HepG2 (cell line): ENCODE results near the gene OPTN. TPM values are rescaled to one million over a fixed set of nuclear protein-coding genes. Genes with fewer than 3 reads are reported as not detected.

Experiments used
- HDAC2 ChIP-seq: sonication (generic); formaldehyde crosslinking; IDR thresholded peaks from 2 replicates; pipeline ENCODE4 v1.4.0; 2020; ENCODE audit warnings: missing genetic modification reagents
- HMGXB4 ChIP-seq, 2 experiments: sonication (generic) in 1 of 2; formaldehyde crosslinking in 1 of 2; IDR thresholded peaks; 2 replicates each; pipeline versions ENCODE4 v1.4.0 to v1.6.1; 2018 to 2020; ENCODE audit warnings: missing genetic modification reagents in 2 of 2, borderline replicate concordance in 1 of 2, low read depth in 1 of 2, mild to moderate bottlenecking in 1 of 2, missing biosample characterization in 1 of 2
- KLF12 ChIP-seq: sonication (generic); formaldehyde crosslinking; IDR thresholded peaks from 2 replicates; pipeline ENCODE4 v1.4.0; 2020; ENCODE audit warnings: missing genetic modification reagents, borderline replicate concordance
- POGZ ChIP-seq: sonication (generic); formaldehyde crosslinking; IDR thresholded peaks from 2 replicates; pipeline ENCODE4 v1.4.0; 2020; ENCODE audit warnings: mild to moderate bottlenecking, missing genetic modification reagents
- SALL2 ChIP-seq: sonication (generic); formaldehyde crosslinking; IDR thresholded peaks from 2 replicates; pipeline ENCODE4 v1.8.1; 2023; ENCODE audit warnings: mild to moderate bottlenecking, missing genetic modification reagents, inconsistent platforms
- SIN3A ChIP-seq: IDR thresholded peaks from 2 replicates; pipeline ENCODE4 v1.6.1; 2011; ENCODE audit warnings: low read depth, mild to moderate bottlenecking, control low read depth, low read length, borderline replicate concordance
- SKIL ChIP-seq: sonication (generic); formaldehyde crosslinking; IDR thresholded peaks from 2 replicates; pipeline ENCODE4 v1.8.0; 2022; ENCODE audit warnings: missing genetic modification reagents, mild to moderate bottlenecking, moderate library complexity, borderline replicate concordance
- SRY ChIP-seq: sonication (generic); formaldehyde crosslinking; IDR thresholded peaks from 2 replicates; pipeline ENCODE4 v1.8.0; 2022; ENCODE audit warnings: mild to moderate bottlenecking, missing genetic modification reagents
- ZBTB1 ChIP-seq: sonication (generic); formaldehyde crosslinking; IDR thresholded peaks from 2 replicates; pipeline ENCODE4 v1.4.0; 2020; ENCODE audit warnings: missing genetic modification reagents, borderline replicate concordance
- ZBTB39 ChIP-seq: sonication (generic); formaldehyde crosslinking; IDR thresholded peaks from 2 replicates; pipeline ENCODE4 v1.5.0; 2020; ENCODE audit warnings: missing genetic modification reagents
- ZMYM3 ChIP-seq: sonication (generic); formaldehyde crosslinking; IDR thresholded peaks from 2 replicates; pipeline ENCODE4 v1.5.1; 2020; ENCODE audit warnings: mild to moderate bottlenecking, missing genetic modification reagents
- ZNF224 ChIP-seq: sonication (generic); formaldehyde crosslinking; IDR thresholded peaks from 2 replicates; pipeline ENCODE4 v1.5.0; 2020; ENCODE audit warnings: mild to moderate bottlenecking, missing genetic modification reagents
- ZNF331 ChIP-seq: sonication (generic); formaldehyde crosslinking; IDR thresholded peaks from 2 replicates; pipeline ENCODE4 v1.4.0; 2020; ENCODE audit warnings: missing genetic modification reagents
- polyA plus RNA-seq, 8 experiments: library from polyadenylated mRNA; depleted of rRNA in 3 of 8; stranded (reverse) in 7 of 8; unstranded in 1 of 8; fragments of >200 nt; fragmentation: Illumina TruSeq in 4 of 8; extraction: Trizol in 4 of 8; gene quantifications; 2 replicates each; pipeline versions ENCODE4 v1.2.1 to v1.2.3, GENCODE V29; 2011 to 2016; ENCODE audit warnings: low read depth in 4 of 8, missing spikeins in 1 of 8, mixed read lengths in 1 of 8; ENCODE audit not compliant: insufficient read depth in 1 of 8
- total RNA-seq, 5 experiments: library from RNA; depleted of rRNA; stranded (reverse); fragments of >200 nt; fragmentation: Illumina TruSeq; extraction: Trizol; gene quantifications; 2 replicates each; pipeline ENCODE4 v1.2.3, GENCODE V29; 2016; ENCODE audit warnings: low read depth in 1 of 5
- TF ChIP-seq, protein P1 (sequence below): IDR thresholded peaks from 2 replicates; pipeline ENCODE4 v1.6.1; 2016; ENCODE audit warnings: missing compliant biosample characterization, missing genetic modification reagents, borderline replicate concordance

OPTN gene
- total and polyA plus RNA-seq, 2 of the 13 experiments (the other 11 are each of a cell fraction or from before 2014, with no cell fraction given), result 13.4 to 46.6 TPM

GRCh38 chr10:13102002-13102794 lies 2.2 kb downstream of the OPTN start (continued):
- peak; percentile 69; the same call in 1 of the 2 replicates for TF ChIP-seq SKIL (CRISPR knock-in tag)
- TF ChIP-seq HMGXB4 (CRISPR knock-in tag; IDR thresholded peaks at IDR 0.05; ENCODE audit: borderline replicate concordance in 1 of 2, low read depth in 1 of 2), result 0 out of 4 replicates have a peak, but pooled peaks of 1 of the 2 experiments have one; percentile 33
- TF ChIP-seq SIN3A, result 0 out of 2 replicates have a peak, but pooled peaks have one; percentile 47
- no peak for TF ChIP-seq KLF12 (CRISPR knock-in tag)
- no peak for TF ChIP-seq SRY (CRISPR knock-in tag)
- no peak for TF ChIP-seq HDAC2
- no peak; the same call in 1 of the 2 replicates for TF ChIP-seq ZNF331 (CRISPR knock-in tag)
- TF ChIP-seq ZBTB39 (CRISPR knock-in tag), result no peak
- no peak for TF ChIP-seq ZBTB1 (CRISPR knock-in tag)
- TF ChIP-seq SALL2 (CRISPR knock-in tag), result no peak
- 0 out of 2 replicates have a peak, but pooled peaks have one; percentile 16 for TF ChIP-seq POGZ
- TF ChIP-seq, protein P1, sequence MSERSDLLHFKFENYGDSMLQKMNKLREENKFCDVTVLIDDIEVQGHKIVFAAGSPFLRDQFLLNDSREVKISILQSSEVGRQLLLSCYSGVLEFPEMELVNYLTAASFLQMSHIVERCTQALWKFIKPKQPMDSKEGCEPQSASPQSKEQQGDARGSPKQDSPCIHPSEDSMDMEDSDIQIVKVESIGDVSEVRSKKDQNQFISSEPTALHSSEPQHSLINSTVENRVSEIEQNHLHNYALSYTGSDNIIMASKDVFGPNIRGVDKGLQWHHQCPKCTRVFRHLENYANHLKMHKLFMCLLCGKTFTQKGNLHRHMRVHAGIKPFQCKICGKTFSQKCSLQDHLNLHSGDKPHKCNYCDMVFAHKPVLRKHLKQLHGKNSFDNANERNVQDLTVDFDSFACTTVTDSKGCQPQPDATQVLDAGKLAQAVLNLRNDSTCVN (CRISPR knock-in tag), result no peak; the same call in 1 of the 2 replicates
- TF ChIP-seq ZNF224 (CRISPR knock-in tag), result no peak
- peak; percentile 37; the same call in 1 of the 2 replicates for TF ChIP-seq ZMYM3 (CRISPR knock-in tag)
